NCI-H526 (cell line): ENCODE measurements around the gene TSPAN7.

Experiments
- DNase-seq, 2 experiments: peaks; one replicate each; lab custom pipeline; 2025; lab: John Stamatoyannopoulos, UW

The TSPAN7 gene

GRCh38 chrX:38594434-38594833, 33.1 kb downstream of the TSPAN7 start:
- no peak for DNase-seq

- no peak for DNase-seq
Observed at GRCh38 chrX:38595801-38596200, 34.5 kb downstream of the TSPAN7 start.

- no peak for DNase-seq
Observed at GRCh38 chrX:38596939-38597338, 35.6 kb downstream of the TSPAN7 start.

GRCh38 chrX:38599796-38600755, 38.7 kb downstream of the TSPAN7 start:
- no peak for DNase-seq

- DNase-seq, result no peak
Observed at GRCh38 chrX:38601866-38602265, 40.5 kb downstream of the TSPAN7 start.

GRCh38 chrX:38606821-38607220, 45.5 kb downstream of the TSPAN7 start:
- no peak for DNase-seq

GRCh38 chrX:38607976-38608375, 46.6 kb downstream of the TSPAN7 start:
- no peak for DNase-seq

- no peak for DNase-seq
Observed at GRCh38 chrX:38610849-38611248, 49.5 kb downstream of the TSPAN7 start.

GRCh38 chrX:38612281-38612680, 50.9 kb downstream of the TSPAN7 start:
- DNase-seq, result no peak

- no peak for DNase-seq
Observed at GRCh38 chrX:38614485-38614884, 53.1 kb downstream of the TSPAN7 start.

GRCh38 chrX:38616904-38617303, 55.6 kb downstream of the TSPAN7 start:
- no peak for DNase-seq

GRCh38 chrX:38618180-38618579, 56.8 kb downstream of the TSPAN7 start:
- DNase-seq, result no peak

GRCh38 chrX:38620623-38621022, 59.3 kb downstream of the TSPAN7 start:
- DNase-seq, result no peak

GRCh38 chrX:38626296-38626695, 65.0 kb downstream of the TSPAN7 start:
- DNase-seq, result no peak

GRCh38 chrX:38627683-38628082, 66.3 kb downstream of the TSPAN7 start:
- peak; percentile 26 to 58 for DNase-seq

- DNase-seq, result no peak
Observed at GRCh38 chrX:38628587-38628986, 67.2 kb downstream of the TSPAN7 start.

GRCh38 chrX:38632516-38632915, 71.2 kb downstream of the TSPAN7 start:
- DNase-seq, result no peak

GRCh38 chrX:38634665-38635064, 73.3 kb downstream of the TSPAN7 start:
- DNase-seq, result no peak

- no peak for DNase-seq
Observed at GRCh38 chrX:38636949-38637819, 75.8 kb downstream of the TSPAN7 start.

- DNase-seq, result no peak
Observed at GRCh38 chrX:38638952-38639529, 77.7 kb downstream of the TSPAN7 start.

- no peak for DNase-seq
Observed at GRCh38 chrX:38639730-38640129, 78.4 kb downstream of the TSPAN7 start.

GRCh38 chrX:38641197-38641596, 79.9 kb downstream of the TSPAN7 start:
- no peak for DNase-seq
